ENCODE data around the gene ENTPD2. TPM values are rescaled to one million over a fixed set of nuclear protein-coding genes. Genes with fewer than 3 reads are reported as not detected.

The ENTPD2 gene
- total and polyA plus RNA-seq, 9 of the 15 experiments (the other 6 are each of a cell fraction or from before 2014, with no cell fraction given) = 0.04 to 0.60 (median 0.14) TPM; not detected in 4

DNA sequence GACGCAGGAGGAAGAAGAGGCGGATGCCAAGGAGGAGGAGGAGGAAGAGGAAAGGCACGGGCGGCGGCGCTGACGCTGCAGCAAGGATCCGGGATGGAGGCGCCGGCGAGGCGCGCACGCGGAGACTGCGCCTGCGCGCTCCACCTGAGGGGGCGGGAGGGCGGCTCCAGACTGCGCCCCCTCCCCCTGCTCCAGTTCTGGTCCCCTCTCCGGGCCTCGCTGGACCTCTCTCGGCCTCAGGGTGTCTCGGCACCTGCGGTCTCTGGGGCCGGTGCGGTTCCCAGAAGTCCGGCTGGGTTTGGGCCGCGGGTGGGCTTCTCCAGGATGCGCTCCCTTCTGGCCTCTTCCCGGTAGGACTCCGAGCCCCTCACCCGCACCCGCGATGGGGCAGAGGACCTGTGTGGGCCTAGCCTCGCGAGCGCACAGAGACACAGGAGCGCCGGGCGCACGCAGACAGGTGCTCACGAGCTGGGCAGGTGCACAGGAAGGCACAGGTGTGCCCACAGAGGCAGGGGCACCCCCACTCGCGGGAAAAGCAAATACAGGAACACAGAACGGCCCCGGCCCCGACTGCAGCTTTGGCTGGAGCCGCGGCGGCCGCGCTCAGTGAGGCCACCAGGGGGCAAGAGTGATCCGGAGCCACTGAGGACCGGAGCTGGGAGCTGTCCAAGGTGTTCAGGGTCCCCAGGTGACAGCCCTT lies 7.6 kb downstream of the ENTPD2 start, which contains the start of gene NPDC1 (continued):
- TF ChIP-seq, protein P1, sequence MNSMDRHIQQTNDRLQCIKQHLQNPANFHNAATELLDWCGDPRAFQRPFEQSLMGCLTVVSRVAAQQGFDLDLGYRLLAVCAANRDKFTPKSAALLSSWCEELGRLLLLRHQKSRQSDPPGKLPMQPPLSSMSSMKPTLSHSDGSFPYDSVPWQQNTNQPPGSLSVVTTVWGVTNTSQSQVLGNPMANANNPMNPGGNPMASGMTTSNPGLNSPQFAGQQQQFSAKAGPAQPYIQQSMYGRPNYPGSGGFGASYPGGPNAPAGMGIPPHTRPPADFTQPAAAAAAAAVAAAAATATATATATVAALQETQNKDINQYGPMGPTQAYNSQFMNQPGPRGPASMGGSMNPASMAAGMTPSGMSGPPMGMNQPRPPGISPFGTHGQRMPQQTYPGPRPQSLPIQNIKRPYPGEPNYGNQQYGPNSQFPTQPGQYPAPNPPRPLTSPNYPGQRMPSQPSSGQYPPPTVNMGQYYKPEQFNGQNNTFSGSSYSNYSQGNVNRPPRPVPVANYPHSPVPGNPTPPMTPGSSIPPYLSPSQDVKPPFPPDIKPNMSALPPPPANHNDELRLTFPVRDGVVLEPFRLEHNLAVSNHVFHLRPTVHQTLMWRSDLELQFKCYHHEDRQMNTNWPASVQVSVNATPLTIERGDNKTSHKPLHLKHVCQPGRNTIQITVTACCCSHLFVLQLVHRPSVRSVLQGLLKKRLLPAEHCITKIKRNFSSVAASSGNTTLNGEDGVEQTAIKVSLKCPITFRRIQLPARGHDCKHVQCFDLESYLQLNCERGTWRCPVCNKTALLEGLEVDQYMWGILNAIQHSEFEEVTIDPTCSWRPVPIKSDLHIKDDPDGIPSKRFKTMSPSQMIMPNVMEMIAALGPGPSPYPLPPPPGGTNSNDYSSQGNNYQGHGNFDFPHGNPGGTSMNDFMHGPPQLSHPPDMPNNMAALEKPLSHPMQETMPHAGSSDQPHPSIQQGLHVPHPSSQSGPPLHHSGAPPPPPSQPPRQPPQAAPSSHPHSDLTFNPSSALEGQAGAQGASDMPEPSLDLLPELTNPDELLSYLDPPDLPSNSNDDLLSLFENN (IDR thresholded peaks at IDR 0.05; ENCODE audit: low read depth in 2 of 2, low read length in 2 of 2) = 0 out of 4 replicates have a peak, but pooled peaks of 1 of the 2 experiments have one; percentile 33
- TF ChIP-seq, protein P2, sequence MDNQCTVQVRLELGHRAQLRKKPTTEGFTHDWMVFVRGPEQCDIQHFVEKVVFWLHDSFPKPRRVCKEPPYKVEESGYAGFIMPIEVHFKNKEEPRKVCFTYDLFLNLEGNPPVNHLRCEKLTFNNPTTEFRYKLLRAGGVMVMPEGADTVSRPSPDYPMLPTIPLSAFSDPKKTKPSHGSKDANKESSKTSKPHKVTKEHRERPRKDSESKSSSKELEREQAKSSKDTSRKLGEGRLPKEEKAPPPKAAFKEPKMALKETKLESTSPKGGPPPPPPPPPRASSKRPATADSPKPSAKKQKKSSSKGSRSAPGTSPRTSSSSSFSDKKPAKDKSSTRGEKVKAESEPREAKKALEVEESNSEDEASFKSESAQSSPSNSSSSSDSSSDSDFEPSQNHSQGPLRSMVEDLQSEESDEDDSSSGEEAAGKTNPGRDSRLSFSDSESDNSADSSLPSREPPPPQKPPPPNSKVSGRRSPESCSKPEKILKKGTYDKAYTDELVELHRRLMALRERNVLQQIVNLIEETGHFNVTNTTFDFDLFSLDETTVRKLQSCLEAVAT (IDR thresholded peaks at IDR 0.05) = 0 out of 4 replicates have a peak, but pooled peaks of 1 of the 2 experiments have one; percentile 11
- TF ChIP-seq, protein P3, sequence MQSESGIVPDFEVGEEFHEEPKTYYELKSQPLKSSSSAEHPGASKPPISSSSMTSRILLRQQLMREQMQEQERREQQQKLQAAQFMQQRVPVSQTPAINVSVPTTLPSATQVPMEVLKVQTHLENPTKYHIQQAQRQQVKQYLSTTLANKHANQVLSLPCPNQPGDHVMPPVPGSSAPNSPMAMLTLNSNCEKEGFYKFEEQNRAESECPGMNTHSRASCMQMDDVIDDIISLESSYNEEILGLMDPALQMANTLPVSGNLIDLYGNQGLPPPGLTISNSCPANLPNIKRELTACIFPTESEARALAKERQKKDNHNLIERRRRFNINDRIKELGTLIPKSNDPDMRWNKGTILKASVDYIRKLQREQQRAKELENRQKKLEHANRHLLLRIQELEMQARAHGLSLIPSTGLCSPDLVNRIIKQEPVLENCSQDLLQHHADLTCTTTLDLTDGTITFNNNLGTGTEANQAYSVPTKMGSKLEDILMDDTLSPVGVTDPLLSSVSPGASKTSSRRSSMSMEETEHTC (IDR thresholded peaks at IDR 0.05) = no peak
- TF ChIP-seq, protein P4, sequence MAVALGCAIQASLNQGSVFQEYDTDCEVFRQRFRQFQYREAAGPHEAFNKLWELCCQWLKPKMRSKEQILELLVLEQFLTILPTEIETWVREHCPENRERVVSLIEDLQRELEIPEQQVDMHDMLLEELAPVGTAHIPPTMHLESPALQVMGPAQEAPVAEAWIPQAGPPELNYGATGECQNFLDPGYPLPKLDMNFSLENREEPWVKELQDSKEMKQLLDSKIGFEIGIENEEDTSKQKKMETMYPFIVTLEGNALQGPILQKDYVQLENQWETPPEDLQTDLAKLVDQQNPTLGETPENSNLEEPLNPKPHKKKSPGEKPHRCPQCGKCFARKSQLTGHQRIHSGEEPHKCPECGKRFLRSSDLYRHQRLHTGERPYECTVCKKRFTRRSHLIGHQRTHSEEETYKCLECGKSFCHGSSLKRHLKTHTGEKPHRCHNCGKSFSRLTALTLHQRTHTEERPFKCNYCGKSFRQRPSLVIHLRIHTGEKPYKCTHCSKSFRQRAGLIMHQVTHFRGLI (CRISPR knock-in tag; IDR thresholded peaks at IDR 0.05) = no peak
- TF ChIP-seq RFX5 (IDR thresholded peaks at IDR 0.05; ENCODE audit: low read depth, low read length) (no peak), ETS2 (tag; IDR thresholded peaks at IDR 0.05; ENCODE audit: borderline replicate concordance, poor library complexity, severe bottlenecking) (no peak), EGR1 (conservative IDR thresholded peaks at IDR 0.05) (peak; percentile 72), EHMT2 (IDR thresholded peaks at IDR 0.05) (peak; percentile 98)
- TF ChIP-seq, protein P5, sequence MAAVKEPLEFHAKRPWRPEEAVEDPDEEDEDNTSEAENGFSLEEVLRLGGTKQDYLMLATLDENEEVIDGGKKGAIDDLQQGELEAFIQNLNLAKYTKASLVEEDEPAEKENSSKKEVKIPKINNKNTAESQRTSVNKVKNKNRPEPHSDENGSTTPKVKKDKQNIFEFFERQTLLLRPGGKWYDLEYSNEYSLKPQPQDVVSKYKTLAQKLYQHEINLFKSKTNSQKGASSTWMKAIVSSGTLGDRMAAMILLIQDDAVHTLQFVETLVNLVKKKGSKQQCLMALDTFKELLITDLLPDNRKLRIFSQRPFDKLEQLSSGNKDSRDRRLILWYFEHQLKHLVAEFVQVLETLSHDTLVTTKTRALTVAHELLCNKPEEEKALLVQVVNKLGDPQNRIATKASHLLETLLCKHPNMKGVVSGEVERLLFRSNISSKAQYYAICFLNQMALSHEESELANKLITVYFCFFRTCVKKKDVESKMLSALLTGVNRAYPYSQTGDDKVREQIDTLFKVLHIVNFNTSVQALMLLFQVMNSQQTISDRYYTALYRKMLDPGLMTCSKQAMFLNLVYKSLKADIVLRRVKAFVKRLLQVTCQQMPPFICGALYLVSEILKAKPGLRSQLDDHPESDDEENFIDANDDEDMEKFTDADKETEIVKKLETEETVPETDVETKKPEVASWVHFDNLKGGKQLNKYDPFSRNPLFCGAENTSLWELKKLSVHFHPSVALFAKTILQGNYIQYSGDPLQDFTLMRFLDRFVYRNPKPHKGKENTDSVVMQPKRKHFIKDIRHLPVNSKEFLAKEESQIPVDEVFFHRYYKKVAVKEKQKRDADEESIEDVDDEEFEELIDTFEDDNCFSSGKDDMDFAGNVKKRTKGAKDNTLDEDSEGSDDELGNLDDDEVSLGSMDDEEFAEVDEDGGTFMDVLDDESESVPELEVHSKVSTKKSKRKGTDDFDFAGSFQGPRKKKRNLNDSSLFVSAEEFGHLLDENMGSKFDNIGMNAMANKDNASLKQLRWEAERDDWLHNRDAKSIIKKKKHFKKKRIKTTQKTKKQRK (IDR thresholded peaks at IDR 0.05; ENCODE audit: borderline replicate concordance, low read depth, low read length) = no peak
- TF ChIP-seq, protein P6, sequence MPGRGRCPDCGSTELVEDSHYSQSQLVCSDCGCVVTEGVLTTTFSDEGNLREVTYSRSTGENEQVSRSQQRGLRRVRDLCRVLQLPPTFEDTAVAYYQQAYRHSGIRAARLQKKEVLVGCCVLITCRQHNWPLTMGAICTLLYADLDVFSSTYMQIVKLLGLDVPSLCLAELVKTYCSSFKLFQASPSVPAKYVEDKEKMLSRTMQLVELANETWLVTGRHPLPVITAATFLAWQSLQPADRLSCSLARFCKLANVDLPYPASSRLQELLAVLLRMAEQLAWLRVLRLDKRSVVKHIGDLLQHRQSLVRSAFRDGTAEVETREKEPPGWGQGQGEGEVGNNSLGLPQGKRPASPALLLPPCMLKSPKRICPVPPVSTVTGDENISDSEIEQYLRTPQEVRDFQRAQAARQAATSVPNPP (IDR thresholded peaks at IDR 0.05; ENCODE audit: borderline replicate concordance, insufficient read depth, insufficient read length) = no peak

Data from K562 (cell line).